ENCODE results near the gene UHRF2.

GRCh38 chr9:6473151-6473550, 60.2 kb downstream of the UHRF2 start:
- no peak for TF ChIP-seq EZH2phosphoT487 (IDR thresholded peaks at IDR 0.05; ENCODE audit: low read length)
- TF ChIP-seq, protein P1, sequence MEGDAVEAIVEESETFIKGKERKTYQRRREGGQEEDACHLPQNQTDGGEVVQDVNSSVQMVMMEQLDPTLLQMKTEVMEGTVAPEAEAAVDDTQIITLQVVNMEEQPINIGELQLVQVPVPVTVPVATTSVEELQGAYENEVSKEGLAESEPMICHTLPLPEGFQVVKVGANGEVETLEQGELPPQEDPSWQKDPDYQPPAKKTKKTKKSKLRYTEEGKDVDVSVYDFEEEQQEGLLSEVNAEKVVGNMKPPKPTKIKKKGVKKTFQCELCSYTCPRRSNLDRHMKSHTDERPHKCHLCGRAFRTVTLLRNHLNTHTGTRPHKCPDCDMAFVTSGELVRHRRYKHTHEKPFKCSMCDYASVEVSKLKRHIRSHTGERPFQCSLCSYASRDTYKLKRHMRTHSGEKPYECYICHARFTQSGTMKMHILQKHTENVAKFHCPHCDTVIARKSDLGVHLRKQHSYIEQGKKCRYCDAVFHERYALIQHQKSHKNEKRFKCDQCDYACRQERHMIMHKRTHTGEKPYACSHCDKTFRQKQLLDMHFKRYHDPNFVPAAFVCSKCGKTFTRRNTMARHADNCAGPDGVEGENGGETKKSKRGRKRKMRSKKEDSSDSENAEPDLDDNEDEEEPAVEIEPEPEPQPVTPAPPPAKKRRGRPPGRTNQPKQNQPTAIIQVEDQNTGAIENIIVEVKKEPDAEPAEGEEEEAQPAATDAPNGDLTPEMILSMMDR (IDR thresholded peaks at IDR 0.05; ENCODE audit: low read length): no peak

Measured in MM.1S (cell line).